ENCODE results near the gene KIF13A. TPM values are rescaled to one million over a fixed set of nuclear protein-coding genes. Genes with fewer than 3 reads are reported as not detected.

Gene KIF13A
- total and polyA plus RNA-seq, 9 of the 15 experiments (the other 6 are each of a cell fraction or from before 2014, with no cell fraction given): 3.6 to 44.3 (median 29.7) TPM

GRCh38 chr6:17820055-17820454 is 167.4 kb downstream of the KIF13A start (continued):
- TF ChIP-seq ATF3 (IDR thresholded peaks at IDR 0.05): peak; percentile 43; the same call in 1 of the 2 replicates
- TF ChIP-seq ATF3 (CRISPR knock-in tag; conservative IDR thresholded peaks at IDR 0.05): no peak; the same call in 1 of the 2 replicates
- TF ChIP-seq HDAC1 (IDR thresholded peaks at IDR 0.05): peak in 1 of 2 experiments; percentile 99; a peak in 2 of 4 replicates
- TF ChIP-seq ZNF318 (IDR thresholded peaks at IDR 0.05; ENCODE audit: borderline replicate concordance in 1 of 2, low read depth in 1 of 2): peak in 1 of 2 experiments; percentile 97; a peak in 2 of 4 replicates
- no peak for TF ChIP-seq ZBTB34 (CRISPR knock-in tag; IDR thresholded peaks at IDR 0.05)
